ENCODE measurements around the gene GMPS.

Gene GMPS

DNA sequence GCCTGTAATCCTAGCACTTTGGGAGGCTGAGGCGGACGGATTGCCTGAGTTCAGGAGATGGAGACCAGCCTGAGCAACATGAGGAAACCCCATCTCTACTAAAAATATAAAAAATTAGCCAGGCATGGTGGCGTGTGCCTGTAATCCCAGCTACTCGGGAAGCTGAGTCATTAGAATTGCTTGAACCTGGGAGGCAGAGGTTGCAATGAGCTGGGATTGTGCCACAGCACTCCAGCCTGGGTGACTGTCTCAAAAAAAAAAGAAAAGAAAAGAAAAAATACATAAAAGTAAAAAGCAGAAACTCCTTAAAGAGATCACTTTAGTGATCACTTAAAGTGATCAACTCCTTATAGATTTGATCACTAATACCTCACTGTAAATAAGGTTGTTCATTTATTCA is 78.0 kb downstream of the GMPS start:
- no peak for TF ChIP-seq CREB1 (IDR thresholded peaks at IDR 0.05; ENCODE audit: low read depth)
- TF ChIP-seq RAD21 (IDR thresholded peaks at IDR 0.05; ENCODE audit: low read depth), result no peak
- no peak for TF ChIP-seq ZBTB7A (IDR thresholded peaks at IDR 0.05; ENCODE audit: low read depth)
- TF ChIP-seq YY1 (IDR thresholded peaks at IDR 0.05; ENCODE audit: low read depth), result no peak
- no peak for TF ChIP-seq TEAD4 (IDR thresholded peaks at IDR 0.05)
- no peak for TF ChIP-seq FOXM1 (IDR thresholded peaks at IDR 0.05; ENCODE audit: borderline replicate concordance, low read depth)

DNA sequence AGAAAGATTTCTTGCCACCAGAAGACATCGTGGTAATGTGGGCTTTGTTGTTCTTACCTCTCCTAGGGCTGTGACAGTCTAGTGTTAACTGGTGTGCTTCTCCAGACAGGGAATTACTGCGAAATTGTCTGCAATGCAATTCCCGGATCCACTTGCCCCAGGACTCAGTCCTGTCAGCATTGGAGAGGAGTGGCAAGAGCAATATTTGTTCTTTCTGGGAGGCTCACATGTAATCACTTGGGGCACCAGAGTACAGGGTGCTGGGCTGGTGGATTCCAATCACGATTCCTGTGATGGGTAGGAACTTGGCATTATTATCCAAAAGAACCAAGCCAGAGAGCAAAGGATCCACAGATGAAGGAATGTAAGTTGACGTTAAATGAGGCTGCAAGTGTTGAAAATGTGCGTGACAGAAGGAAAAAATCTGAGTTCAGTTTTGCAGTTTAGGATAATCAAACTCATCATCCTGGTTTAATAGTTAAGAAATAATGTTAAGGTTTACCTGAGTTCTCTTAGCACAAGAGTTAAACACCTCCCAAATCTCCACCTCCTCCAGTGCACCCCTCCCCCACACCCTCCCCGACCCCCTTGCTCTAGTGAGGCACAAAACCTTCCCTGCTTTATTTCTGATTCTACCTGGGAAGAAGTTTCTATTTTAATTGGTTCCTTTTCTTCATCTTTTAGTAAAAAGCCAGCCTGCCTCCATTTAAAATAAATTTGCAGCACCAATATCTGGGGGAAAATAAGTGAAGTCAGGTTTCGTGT is 79.2 kb downstream of the GMPS start:
- no peak for TF ChIP-seq TCF12 (IDR thresholded peaks at IDR 0.05; ENCODE audit: low read depth)
- TF ChIP-seq, protein P1, sequence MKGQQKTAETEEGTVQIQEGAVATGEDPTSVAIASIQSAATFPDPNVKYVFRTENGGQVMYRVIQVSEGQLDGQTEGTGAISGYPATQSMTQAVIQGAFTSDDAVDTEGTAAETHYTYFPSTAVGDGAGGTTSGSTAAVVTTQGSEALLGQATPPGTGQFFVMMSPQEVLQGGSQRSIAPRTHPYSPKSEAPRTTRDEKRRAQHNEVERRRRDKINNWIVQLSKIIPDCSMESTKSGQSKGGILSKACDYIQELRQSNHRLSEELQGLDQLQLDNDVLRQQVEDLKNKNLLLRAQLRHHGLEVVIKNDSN (IDR thresholded peaks at IDR 0.05), result no peak
- TF ChIP-seq RAD21 (IDR thresholded peaks at IDR 0.05; ENCODE audit: low read depth), result no peak
- TF ChIP-seq ZBTB7A (IDR thresholded peaks at IDR 0.05; ENCODE audit: low read depth), result no peak
- no peak for TF ChIP-seq NFIC (IDR thresholded peaks at IDR 0.05)
- TF ChIP-seq, protein P2, sequence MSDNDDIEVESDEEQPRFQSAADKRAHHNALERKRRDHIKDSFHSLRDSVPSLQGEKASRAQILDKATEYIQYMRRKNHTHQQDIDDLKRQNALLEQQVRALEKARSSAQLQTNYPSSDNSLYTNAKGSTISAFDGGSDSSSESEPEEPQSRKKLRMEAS (IDR thresholded peaks at IDR 0.05), result no peak
- TF ChIP-seq TAF1 (IDR thresholded peaks at IDR 0.05; ENCODE audit: low read depth), result no peak
- TF ChIP-seq CEBPB (IDR thresholded peaks at IDR 0.05), result no peak
- no peak for TF ChIP-seq EP300 (IDR thresholded peaks at IDR 0.05; ENCODE audit: borderline replicate concordance)
- TF ChIP-seq YY1 (IDR thresholded peaks at IDR 0.05; ENCODE audit: low read depth), result no peak
- no peak for TF ChIP-seq EGR1 (IDR thresholded peaks at IDR 0.05)
- TF ChIP-seq, protein P3, sequence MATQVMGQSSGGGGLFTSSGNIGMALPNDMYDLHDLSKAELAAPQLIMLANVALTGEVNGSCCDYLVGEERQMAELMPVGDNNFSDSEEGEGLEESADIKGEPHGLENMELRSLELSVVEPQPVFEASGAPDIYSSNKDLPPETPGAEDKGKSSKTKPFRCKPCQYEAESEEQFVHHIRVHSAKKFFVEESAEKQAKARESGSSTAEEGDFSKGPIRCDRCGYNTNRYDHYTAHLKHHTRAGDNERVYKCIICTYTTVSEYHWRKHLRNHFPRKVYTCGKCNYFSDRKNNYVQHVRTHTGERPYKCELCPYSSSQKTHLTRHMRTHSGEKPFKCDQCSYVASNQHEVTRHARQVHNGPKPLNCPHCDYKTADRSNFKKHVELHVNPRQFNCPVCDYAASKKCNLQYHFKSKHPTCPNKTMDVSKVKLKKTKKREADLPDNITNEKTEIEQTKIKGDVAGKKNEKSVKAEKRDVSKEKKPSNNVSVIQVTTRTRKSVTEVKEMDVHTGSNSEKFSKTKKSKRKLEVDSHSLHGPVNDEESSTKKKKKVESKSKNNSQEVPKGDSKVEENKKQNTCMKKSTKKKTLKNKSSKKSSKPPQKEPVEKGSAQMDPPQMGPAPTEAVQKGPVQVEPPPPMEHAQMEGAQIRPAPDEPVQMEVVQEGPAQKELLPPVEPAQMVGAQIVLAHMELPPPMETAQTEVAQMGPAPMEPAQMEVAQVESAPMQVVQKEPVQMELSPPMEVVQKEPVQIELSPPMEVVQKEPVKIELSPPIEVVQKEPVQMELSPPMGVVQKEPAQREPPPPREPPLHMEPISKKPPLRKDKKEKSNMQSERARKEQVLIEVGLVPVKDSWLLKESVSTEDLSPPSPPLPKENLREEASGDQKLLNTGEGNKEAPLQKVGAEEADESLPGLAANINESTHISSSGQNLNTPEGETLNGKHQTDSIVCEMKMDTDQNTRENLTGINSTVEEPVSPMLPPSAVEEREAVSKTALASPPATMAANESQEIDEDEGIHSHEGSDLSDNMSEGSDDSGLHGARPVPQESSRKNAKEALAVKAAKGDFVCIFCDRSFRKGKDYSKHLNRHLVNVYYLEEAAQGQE (IDR thresholded peaks at IDR 0.05; ENCODE audit: low read depth), result no peak

DNA sequence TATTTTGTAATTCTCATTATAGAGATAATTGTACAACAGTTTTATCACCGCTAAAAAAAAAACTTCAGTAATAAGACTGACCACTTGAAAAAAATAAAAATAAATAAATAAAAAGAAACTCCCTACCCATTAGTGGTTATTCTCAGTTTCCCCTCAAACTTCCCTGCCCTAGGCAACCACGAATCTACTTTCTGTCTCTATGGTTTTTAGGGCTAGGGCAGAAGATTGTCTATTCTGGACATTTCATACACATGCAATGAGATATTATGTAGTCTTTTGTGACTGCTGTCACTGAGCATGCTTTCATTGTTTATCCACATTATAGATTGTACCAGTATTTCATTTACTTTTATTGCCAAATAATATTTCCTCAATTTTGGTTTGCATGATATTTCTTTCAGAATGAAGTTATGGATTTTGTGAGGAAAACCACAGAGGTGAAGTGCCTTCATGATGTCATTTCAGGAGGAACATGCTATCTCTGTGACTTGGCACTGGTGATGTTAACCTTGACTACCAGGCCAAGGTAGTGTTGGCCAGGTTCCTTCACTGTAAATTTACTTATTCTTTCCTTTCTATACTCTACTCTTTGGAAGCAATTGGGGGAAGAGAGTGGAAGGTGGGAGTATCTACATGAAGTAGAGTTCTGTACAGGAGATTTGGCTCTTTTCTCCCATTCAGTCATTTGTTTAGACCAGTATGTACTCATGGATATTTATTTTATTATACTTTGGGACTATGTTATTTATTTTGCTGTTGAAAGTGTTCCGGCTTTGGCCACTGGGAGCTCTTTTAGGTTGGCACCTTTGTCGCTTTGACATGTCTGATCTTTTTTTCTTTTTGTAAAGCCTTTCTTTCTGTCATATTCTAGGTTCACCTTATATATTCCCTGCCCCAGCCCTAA is 86.3 kb downstream of the GMPS start:
- TF ChIP-seq CEBPB (IDR thresholded peaks at IDR 0.05) (no peak), RAD21 (IDR thresholded peaks at IDR 0.05; ENCODE audit: low read depth) (no peak), TCF12 (IDR thresholded peaks at IDR 0.05; ENCODE audit: low read depth) (no peak), NFIC (IDR thresholded peaks at IDR 0.05) (no peak), EP300 (IDR thresholded peaks at IDR 0.05; ENCODE audit: borderline replicate concordance) (no peak), YY1 (IDR thresholded peaks at IDR 0.05; ENCODE audit: low read depth) (no peak)
- TF ChIP-seq, protein P2 (IDR thresholded peaks at IDR 0.05), result no peak

DNA sequence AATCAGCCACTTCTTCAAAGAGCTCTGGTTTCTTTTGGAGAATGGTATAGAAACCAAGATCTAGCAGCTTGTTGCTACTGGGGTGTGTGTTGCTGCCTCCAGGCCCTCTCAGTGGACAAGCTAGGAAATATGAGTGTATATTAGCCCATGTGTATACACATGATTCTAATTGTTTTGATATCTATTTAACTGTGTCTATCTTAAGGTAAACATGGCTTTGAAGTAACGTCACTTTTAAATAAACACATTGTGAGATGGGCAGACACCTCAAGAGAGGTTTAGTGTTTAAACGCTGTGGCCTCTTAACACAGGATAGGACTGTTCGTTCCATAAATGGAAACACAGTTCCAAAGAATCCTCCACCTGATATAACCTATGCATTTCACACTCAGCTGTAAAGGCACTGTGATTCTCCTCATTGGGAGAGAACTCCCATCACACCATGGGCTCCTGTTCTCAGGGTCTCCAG is 87.0 kb downstream of the GMPS start:
- no peak for TF ChIP-seq TAF1 (IDR thresholded peaks at IDR 0.05; ENCODE audit: low read depth)
- TF ChIP-seq CREB1 (IDR thresholded peaks at IDR 0.05; ENCODE audit: low read depth), result no peak

DNA sequence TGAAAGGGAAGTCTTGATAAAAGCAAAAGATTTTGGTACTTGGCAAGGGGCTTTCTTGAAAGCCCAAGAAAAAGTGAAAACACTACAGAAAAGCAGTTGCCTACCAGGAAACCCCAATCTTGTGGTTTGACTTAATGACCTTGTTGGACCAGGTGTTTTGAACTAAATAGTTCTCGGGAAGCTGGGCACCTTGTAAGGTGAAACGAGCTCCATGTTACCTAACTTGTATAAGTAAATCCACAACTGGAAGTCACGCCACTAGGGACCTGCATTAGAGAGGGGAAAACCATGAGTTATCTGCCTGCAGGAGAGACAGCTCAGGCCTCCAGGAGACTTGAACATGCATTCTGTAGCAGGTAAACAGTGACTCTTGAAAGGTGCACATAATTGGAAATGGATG is 88.2 kb downstream of the GMPS start:
- TF ChIP-seq, protein P3 (IDR thresholded peaks at IDR 0.05; ENCODE audit: low read depth), result no peak
- no peak for TF ChIP-seq ZBTB7A (IDR thresholded peaks at IDR 0.05; ENCODE audit: low read depth)
- TF ChIP-seq YY1 (IDR thresholded peaks at IDR 0.05; ENCODE audit: low read depth), result no peak
- no peak for TF ChIP-seq NFIC (IDR thresholded peaks at IDR 0.05)
- TF ChIP-seq TAF1 (IDR thresholded peaks at IDR 0.05; ENCODE audit: low read depth), result no peak
- TF ChIP-seq TEAD4 (IDR thresholded peaks at IDR 0.05), result no peak
- no peak for TF ChIP-seq FOXM1 (IDR thresholded peaks at IDR 0.05; ENCODE audit: borderline replicate concordance, low read depth)
- no peak for TF ChIP-seq TCF12 (IDR thresholded peaks at IDR 0.05; ENCODE audit: low read depth)
- no peak for TF ChIP-seq CEBPB (IDR thresholded peaks at IDR 0.05)
- TF ChIP-seq, protein P1 (IDR thresholded peaks at IDR 0.05), result no peak

DNA sequence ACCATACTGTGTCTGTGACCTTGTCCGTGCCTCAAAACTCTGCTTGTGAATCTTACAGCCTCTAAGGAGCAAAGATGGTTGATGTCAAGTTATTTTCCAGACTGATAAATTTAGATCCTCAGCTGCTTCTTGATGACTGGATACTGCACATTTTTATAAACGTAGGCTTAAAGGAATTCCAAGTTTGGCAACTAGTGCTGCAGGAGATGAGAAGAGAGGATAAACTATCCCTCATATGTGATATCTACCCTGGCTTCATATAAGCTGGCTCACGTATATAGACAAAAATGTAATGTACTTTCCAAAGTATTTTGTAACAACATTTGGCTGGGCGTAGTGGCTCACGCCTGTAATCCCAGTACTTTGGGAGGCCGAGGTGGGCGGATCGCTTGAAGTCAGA is 89.6 kb downstream of the GMPS start:
- no peak for TF ChIP-seq EGR1 (IDR thresholded peaks at IDR 0.05)
- no peak for TF ChIP-seq CEBPB (IDR thresholded peaks at IDR 0.05)

All from Ishikawa (cell line).